Retinal pigment epithelial cell (primary cell): Measurements from ENCODE around the gene CPED1.
"Not testable (repeated sequence)": the region's sequence is repeated elsewhere in the genome, so short reads cannot be mapped to it uniquely, and the experiment has no call there.

ENCODE experiments used
- DNase-seq: peaks from one replicate; pipeline ENCODE4 v3.0.0-alpha.2; 2010; ENCODE audit warnings: low read depth
- H3K4me3 ChIP-seq: 2 replicates; pipeline ENCODE4 v1.5.1; 2011; ENCODE audit warnings: mild to moderate bottlenecking, low read length, control low read depth, moderate library complexity
- CTCF ChIP-seq: conservative IDR thresholded peaks from 2 replicates; pipeline ENCODE4 v1.5.1; 2011; ENCODE audit warnings: low read depth, low read length, control low read depth, inconsistent platforms

The CPED1 gene

GRCh38 chr7:121211253-121211652, 222.7 kb downstream of the CPED1 start:
- TF ChIP-seq CTCF = no peak
- H3K4me3 ChIP-seq = no peak overlapping the region
- DNase-seq = no peak

- TF ChIP-seq CTCF = no peak
- H3K4me3 ChIP-seq = no peak overlapping the region
- DNase-seq = no peak
Observed at GRCh38 chr7:121212036-121212435, 223.5 kb downstream of the CPED1 start.

- no peak overlapping the region for H3K4me3 ChIP-seq
- no peak for TF ChIP-seq CTCF
- DNase-seq = peak; percentile 60
Observed at GRCh38 chr7:121214657-121215056, 226.1 kb downstream of the CPED1 start.

- DNase-seq = no peak
- TF ChIP-seq CTCF = no peak
- H3K4me3 ChIP-seq = no peak overlapping the region
Observed at GRCh38 chr7:121219026-121219425, 230.5 kb downstream of the CPED1 start.

- H3K4me3 ChIP-seq, DNase-seq: not testable (repeated sequence)
Observed at GRCh38 chr7:121221108-121221507, 232.6 kb downstream of the CPED1 start.

- no peak for DNase-seq
- TF ChIP-seq CTCF = no peak
- H3K4me3 ChIP-seq = no peak overlapping the region
Observed at GRCh38 chr7:121228779-121229178, 240.3 kb downstream of the CPED1 start.

GRCh38 chr7:121235201-121235600, 246.7 kb downstream of the CPED1 start:
- no peak overlapping the region for H3K4me3 ChIP-seq
- TF ChIP-seq CTCF = no peak
- DNase-seq = no peak

GRCh38 chr7:121237601-121238000, 249.1 kb downstream of the CPED1 start:
- no peak for TF ChIP-seq CTCF

More at GRCh38 chr7:121237601-121238000, 249.1 kb downstream of the CPED1 start:
- no peak overlapping the region for H3K4me3 ChIP-seq
- DNase-seq = no peak
